Keratinocyte (primary cell): ENCODE data around the gene OR4C3. TPM values are rescaled to one million over a fixed set of nuclear protein-coding genes. Genes with fewer than 3 reads are reported as not detected.

Experiments
- DNase-seq: peaks from one replicate; pipeline ENCODE4 v3.0.0-alpha.2; 2011; ENCODE audit warnings: low read depth, missing footprints, low spot score
- FAIRE-seq: peaks from 2 replicates; lab custom pipeline; 2011; peaks lifted over from hg19 to GRCh38; lab: Jason Lieb, UNC
- H2AFZ ChIP-seq: 2 replicates; pipeline ENCODE4 v1.6.0; 2012; ENCODE audit warnings: low read length, control low read depth, inconsistent platforms; ENCODE audit not compliant: control insufficient read depth
- H3K27ac ChIP-seq: 2 replicates; pipeline ENCODE4 v1.5.1; 2011; ENCODE audit warnings: low read length; ENCODE audit not compliant: control insufficient read depth, insufficient read depth
- H3K27me3 ChIP-seq: 3 replicates; pipeline ENCODE4 v1.6.0; 2011; ENCODE audit warnings: low read length; ENCODE audit not compliant: control insufficient read depth, insufficient read depth; ENCODE audit errors: extremely low read depth
- H3K36me3 ChIP-seq, 2 experiments: 2 replicates in 1 of 2; 3 replicates in 1 of 2; pipeline ENCODE4 v1.5.1; 2011; ENCODE audit warnings: low read length in 2 of 2, mild to moderate bottlenecking in 1 of 2; ENCODE audit not compliant: control insufficient read depth in 2 of 2, insufficient read depth in 2 of 2; ENCODE audit errors: extremely low read depth in 1 of 2
- H3K4me1 ChIP-seq: 3 replicates; pipeline ENCODE4 v1.5.1; 2011; ENCODE audit warnings: low read length; ENCODE audit not compliant: control insufficient read depth, insufficient read depth; ENCODE audit errors: extremely low read depth
- H3K4me2 ChIP-seq: 3 replicates; pipeline ENCODE4 v1.6.0; 2011; ENCODE audit warnings: low read depth, low read length; ENCODE audit not compliant: control insufficient read depth, insufficient read depth; ENCODE audit errors: extremely low read depth
- H3K4me3 ChIP-seq, 3 experiments: fragments of 200-600 bp in 1 of 3; sonication (generic) in 1 of 3; 2 replicates in 2 of 3; 3 replicates in 1 of 3; pipeline ENCODE4 v1.5.1; 2011 to 2016; ENCODE audit warnings: low read length in 3 of 3, mild to moderate bottlenecking in 3 of 3, control low read depth in 2 of 3, inconsistent platforms in 1 of 3, low read depth in 1 of 3, mixed read lengths in 1 of 3, mixed run types in 1 of 3, moderate library complexity in 1 of 3; ENCODE audit not compliant: control insufficient read depth in 2 of 3, insufficient read depth in 2 of 3; ENCODE audit errors: extremely low read depth in 1 of 3
- H3K79me2 ChIP-seq: 2 replicates; pipeline ENCODE4 v1.6.0; 2012; ENCODE audit warnings: low read length; ENCODE audit not compliant: control insufficient read depth, insufficient read depth
- H3K9ac ChIP-seq: 3 replicates; pipeline ENCODE4 v1.6.0; 2011; ENCODE audit warnings: low read length; ENCODE audit not compliant: control insufficient read depth, insufficient read depth; ENCODE audit errors: extremely low read depth
- H3K9me1 ChIP-seq: 3 replicates; pipeline ENCODE4 v1.6.0; 2011; ENCODE audit warnings: low read length; ENCODE audit not compliant: control insufficient read depth, insufficient read depth; ENCODE audit errors: extremely low read depth
- H3K9me3 ChIP-seq: 2 replicates; pipeline ENCODE4 v1.5.1; 2012; ENCODE audit warnings: low read depth, low read length; ENCODE audit not compliant: control insufficient read depth
- H4K20me1 ChIP-seq: 3 replicates; pipeline ENCODE4 v1.6.0; 2011; ENCODE audit warnings: low read length; ENCODE audit not compliant: control insufficient read depth, insufficient read depth; ENCODE audit errors: extremely low read depth
- EZH2 ChIP-seq: IDR thresholded peaks from one replicate; pipeline ENCODE4 v1.6.1; 2012; ENCODE audit warnings: inconsistent platforms, mild to moderate bottlenecking, low read length, moderate library complexity
- dilution Hi-C: fragments of 300-500 bp; cut with MboI; formaldehyde crosslinking; loops from one replicate; pipeline ENCODE4 v1.7.0; 2020; ENCODE audit warnings: low sequenced_read_pairs; ENCODE audit not compliant: extremely low pct_ligation_motif_present
- polyA plus RNA-seq, 5 experiments: library from polyadenylated mRNA; depleted of rRNA in 3 of 5; stranded (reverse) in 3 of 5; stranded (forward) in 1 of 5; unstranded in 1 of 5; fragments of >200 nt; gene quantifications; 1 replicate in 1 of 5; 2 replicates in 3 of 5; 3 replicates in 1 of 5; pipeline versions ENCODE4 v1.2.1 to v1.2.3, GENCODE V29; 2011 to 2012; ENCODE audit warnings: missing spikeins in 2 of 5, low read depth in 1 of 5, low replicate concordance in 1 of 5
- TF ChIP-seq, protein P1 (sequence below), 3 experiments: IDR thresholded peaks in 1 of 3; conservative IDR thresholded peaks in 1 of 3; optimal IDR thresholded peaks in 1 of 3; 2 replicates in 2 of 3; 3 replicates in 1 of 3; pipeline versions ENCODE3 to v1.5.1; 2011; ENCODE audit warnings: low read length in 3 of 3, mild to moderate bottlenecking in 3 of 3, moderate library complexity in 2 of 3, control low read depth in 1 of 3, inconsistent platforms in 1 of 3; ENCODE audit not compliant: insufficient read depth in 2 of 3; ENCODE audit errors: extremely low read depth in 1 of 3

The OR4C3 gene
- polyA plus RNA-seq, 1 donor (not counting 4 experiments of a cell fraction or from before 2014, with no cell fraction given): not detected

- Histone ChIP-seq H3K36me3 (no peaks in the 10 kb centered on the region), H3K9ac (no peak within 1 kb of the TSS), H2AFZ (no peak within 1 kb of the TSS), H4K20me1 (no peaks in the 10 kb centered on the region), H3K4me2 (no peak within 1 kb of the TSS), H3K79me2 (no peaks in the 10 kb centered on the region), H3K4me1 (no peaks in the 10 kb centered on the region), H3K27ac (no peak within 1 kb of the TSS), H3K27me3 (no peaks in the 10 kb centered on the region), H3K9me1 (no peaks in the 10 kb centered on the region), H3K9me3 (no peaks in the 10 kb centered on the region), H3K4me3 (no peak within 1 kb of the TSS)
- FAIRE-seq: no peak
- no peak for TF ChIP-seq EZH2
- TF ChIP-seq, protein P1, sequence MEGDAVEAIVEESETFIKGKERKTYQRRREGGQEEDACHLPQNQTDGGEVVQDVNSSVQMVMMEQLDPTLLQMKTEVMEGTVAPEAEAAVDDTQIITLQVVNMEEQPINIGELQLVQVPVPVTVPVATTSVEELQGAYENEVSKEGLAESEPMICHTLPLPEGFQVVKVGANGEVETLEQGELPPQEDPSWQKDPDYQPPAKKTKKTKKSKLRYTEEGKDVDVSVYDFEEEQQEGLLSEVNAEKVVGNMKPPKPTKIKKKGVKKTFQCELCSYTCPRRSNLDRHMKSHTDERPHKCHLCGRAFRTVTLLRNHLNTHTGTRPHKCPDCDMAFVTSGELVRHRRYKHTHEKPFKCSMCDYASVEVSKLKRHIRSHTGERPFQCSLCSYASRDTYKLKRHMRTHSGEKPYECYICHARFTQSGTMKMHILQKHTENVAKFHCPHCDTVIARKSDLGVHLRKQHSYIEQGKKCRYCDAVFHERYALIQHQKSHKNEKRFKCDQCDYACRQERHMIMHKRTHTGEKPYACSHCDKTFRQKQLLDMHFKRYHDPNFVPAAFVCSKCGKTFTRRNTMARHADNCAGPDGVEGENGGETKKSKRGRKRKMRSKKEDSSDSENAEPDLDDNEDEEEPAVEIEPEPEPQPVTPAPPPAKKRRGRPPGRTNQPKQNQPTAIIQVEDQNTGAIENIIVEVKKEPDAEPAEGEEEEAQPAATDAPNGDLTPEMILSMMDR (optimal IDR thresholded peaks at IDR 0.05 in 1 of 3, IDR thresholded peaks at IDR 0.05 in 1 of 3, conservative IDR thresholded peaks at IDR 0.05 in 1 of 3; ENCODE audit: extremely low read depth in 1 of 3, insufficient read depth in 2 of 3, low read length in 3 of 3): no peak
- no peak for DNase-seq
- dilution Hi-C loops: no loop called here
Observed at GRCh38 chr11:48366365-48366764, 41.6 kb downstream of the OR4C3 start, which contains the start of gene OR4C5. TSS of gene OR4C5 (minus strand) at chr11:48366465. CDS start at chr11:48366465, 0 bp downstream.

Other genes with a start within 250 kb of the OR4C3 start
- gene OR4B1, start 108.1 kb upstream of the OR4C3 start, polyA plus RNA-seq: not detected in 3 replicates
- not detected in 3 replicates for gene OR4X2, start 79.8 kb upstream of the OR4C3 start, polyA plus RNA-seq
- gene OR4X1, start 61.1 kb upstream of the OR4C3 start, polyA plus RNA-seq: not detected in 3 replicates
- not detected in 3 replicates for gene OR4S1, start 18.7 kb upstream of the OR4C3 start, polyA plus RNA-seq
- not detected in 3 replicates for gene OR4C5, start 41.5 kb downstream of the OR4C3 start, polyA plus RNA-seq
- not detected in 3 replicates for gene OR4A47, start 163.9 kb downstream of the OR4C3 start, polyA plus RNA-seq